HepG2 (cell line): ENCODE measurements around the gene SH2D3C. TPM values are rescaled to one million over a fixed set of nuclear protein-coding genes. Genes with fewer than 3 reads are reported as not detected.

ENCODE experiments used
- AGO2 ChIP-seq: fragments of 200-400 bp; formaldehyde crosslinking; optimal IDR thresholded peaks from 2 replicates; pipeline ENCODE3; 2017; ENCODE audit warnings: mild to moderate bottlenecking, low read depth, low read length, moderate library complexity
- EED ChIP-seq: sonication (generic); formaldehyde crosslinking; IDR thresholded peaks from 2 replicates; pipeline ENCODE4 v1.5.0; 2020; ENCODE audit warnings: mild to moderate bottlenecking, missing genetic modification reagents
- EZH2 ChIP-seq: conservative IDR thresholded peaks from 2 replicates; pipeline ENCODE4 v1.6.1; 2012; ENCODE audit warnings: mild to moderate bottlenecking, low read depth, low read length, moderate library complexity
- FOSL2 ChIP-seq: sonication (generic); formaldehyde crosslinking; IDR thresholded peaks from 2 replicates; pipeline ENCODE4 v1.4.0; 2020; ENCODE audit warnings: missing genetic modification reagents
- GTF3A ChIP-seq: sonication (generic); formaldehyde crosslinking; conservative IDR thresholded peaks from 2 replicates; pipeline ENCODE4 v1.4.0; 2020; ENCODE audit warnings: mild to moderate bottlenecking, missing genetic modification reagents
- HMG20A ChIP-seq: IDR thresholded peaks from 2 replicates; pipeline ENCODE4 v1.6.1; 2016; ENCODE audit warnings: borderline replicate concordance
- PAWR ChIP-seq: sonication (generic); formaldehyde crosslinking; IDR thresholded peaks from 2 replicates; pipeline ENCODE4 v1.4.0; 2020; ENCODE audit warnings: missing genetic modification reagents, mild to moderate bottlenecking, borderline replicate concordance
- PHF8 ChIP-seq: sonication (generic); formaldehyde crosslinking; IDR thresholded peaks from 2 replicates; pipeline ENCODE4 v1.5.0; 2020; ENCODE audit warnings: missing genetic modification reagents
- SP1 ChIP-seq, 2 experiments: fragments of 450-650 bp in 1 of 2; sonication (generic) in 1 of 2; formaldehyde crosslinking in 1 of 2; IDR thresholded peaks; 2 replicates each; pipeline versions ENCODE4 v1.4.0 to v1.6.1; 2016 to 2020; ENCODE audit warnings: missing genetic modification reagents in 1 of 2
- STAG1 ChIP-seq: sonication (generic); formaldehyde crosslinking; IDR thresholded peaks from 2 replicates; pipeline ENCODE4 v1.4.0; 2020; ENCODE audit warnings: missing genetic modification reagents
- XRCC5 ChIP-seq: fragments of 200-400 bp; formaldehyde crosslinking; optimal IDR thresholded peaks from 2 replicates; pipeline ENCODE3; 2017; ENCODE audit warnings: mild to moderate bottlenecking, low read length
- ZMAT3 ChIP-seq: sonication (generic); formaldehyde crosslinking; conservative IDR thresholded peaks from 2 replicates; pipeline ENCODE4 v1.7.0; 2021; ENCODE audit warnings: missing genetic modification reagents
- ZNF3 ChIP-seq: IDR thresholded peaks from 2 replicates; pipeline ENCODE4 v1.7.0; 2017; ENCODE audit warnings: inconsistent platforms
- ZNF558 ChIP-seq: sonication (generic); formaldehyde crosslinking; IDR thresholded peaks from 2 replicates; pipeline ENCODE4 v1.9.0; 2022; ENCODE audit warnings: mild to moderate bottlenecking, missing genetic modification reagents, borderline replicate concordance
- ZNF607 ChIP-seq: sonication (generic); formaldehyde crosslinking; IDR thresholded peaks from 2 replicates; pipeline ENCODE4 v1.5.1; 2020; ENCODE audit warnings: missing genetic modification reagents, mild to moderate bottlenecking, borderline replicate concordance
- ZNF616 ChIP-seq: sonication (generic); formaldehyde crosslinking; IDR thresholded peaks from 2 replicates; pipeline ENCODE4 v1.5.0; 2020; ENCODE audit warnings: low read depth, mild to moderate bottlenecking, missing genetic modification reagents
- ZNF660 ChIP-seq: sonication (generic); formaldehyde crosslinking; IDR thresholded peaks from 2 replicates; pipeline ENCODE4 v1.5.1; 2020; ENCODE audit warnings: mild to moderate bottlenecking, low read depth, missing genetic modification reagents, borderline replicate concordance
- ZNF687 ChIP-seq: sonication (generic); formaldehyde crosslinking; IDR thresholded peaks from 2 replicates; pipeline ENCODE4 v1.5.1; 2020; ENCODE audit warnings: mild to moderate bottlenecking, missing genetic modification reagents, moderate library complexity
- ZNF749 ChIP-seq: sonication (generic); formaldehyde crosslinking; IDR thresholded peaks from 2 replicates; pipeline ENCODE4 v1.8.0; 2022; ENCODE audit warnings: mild to moderate bottlenecking, missing genetic modification reagents, moderate library complexity, borderline replicate concordance
- ZNF772 ChIP-seq: sonication (generic); formaldehyde crosslinking; IDR thresholded peaks from 2 replicates; pipeline ENCODE4 v1.5.0; 2020; ENCODE audit warnings: mild to moderate bottlenecking, missing genetic modification reagents
- ZNF776 ChIP-seq: sonication (generic); formaldehyde crosslinking; IDR thresholded peaks from 2 replicates; pipeline ENCODE4 v1.4.0; 2020; ENCODE audit warnings: mild to moderate bottlenecking, missing genetic modification reagents
- ZNF891 ChIP-seq: sonication (generic); formaldehyde crosslinking; IDR thresholded peaks from 2 replicates; pipeline ENCODE4 v1.5.0; 2020; ENCODE audit warnings: mild to moderate bottlenecking, missing genetic modification reagents
- ZSCAN25 ChIP-seq: sonication (generic); formaldehyde crosslinking; IDR thresholded peaks from 2 replicates; pipeline ENCODE4 v1.8.0; 2022; ENCODE audit warnings: mild to moderate bottlenecking, missing genetic modification reagents
- polyA plus RNA-seq, 8 experiments: library from polyadenylated mRNA; depleted of rRNA in 3 of 8; stranded (reverse) in 7 of 8; unstranded in 1 of 8; fragments of >200 nt; fragmentation: Illumina TruSeq in 4 of 8; extraction: Trizol in 4 of 8; gene quantifications; 2 replicates each; pipeline versions ENCODE4 v1.2.1 to v1.2.3, GENCODE V29; 2011 to 2016; ENCODE audit warnings: low read depth in 4 of 8, missing spikeins in 1 of 8, mixed read lengths in 1 of 8; ENCODE audit not compliant: insufficient read depth in 1 of 8
- total RNA-seq, 5 experiments: library from RNA; depleted of rRNA; stranded (reverse); fragments of >200 nt; fragmentation: Illumina TruSeq; extraction: Trizol; gene quantifications; 2 replicates each; pipeline ENCODE4 v1.2.3, GENCODE V29; 2016; ENCODE audit warnings: low read depth in 1 of 5
- TF ChIP-seq, protein P1 (sequence below): sonication (generic); formaldehyde crosslinking; IDR thresholded peaks from 2 replicates; pipeline ENCODE4 v1.4.0; 2020; ENCODE audit warnings: missing genetic modification reagents

The SH2D3C gene
- total and polyA plus RNA-seq, 2 of the 13 experiments (the other 11 are each of a cell fraction or from before 2014, with no cell fraction given): not detected

- 0 out of 2 replicates have a peak, but pooled peaks have one; percentile 37 for TF ChIP-seq GTF3A
- TF ChIP-seq ZNF660: no peak
- TF ChIP-seq, protein P1, sequence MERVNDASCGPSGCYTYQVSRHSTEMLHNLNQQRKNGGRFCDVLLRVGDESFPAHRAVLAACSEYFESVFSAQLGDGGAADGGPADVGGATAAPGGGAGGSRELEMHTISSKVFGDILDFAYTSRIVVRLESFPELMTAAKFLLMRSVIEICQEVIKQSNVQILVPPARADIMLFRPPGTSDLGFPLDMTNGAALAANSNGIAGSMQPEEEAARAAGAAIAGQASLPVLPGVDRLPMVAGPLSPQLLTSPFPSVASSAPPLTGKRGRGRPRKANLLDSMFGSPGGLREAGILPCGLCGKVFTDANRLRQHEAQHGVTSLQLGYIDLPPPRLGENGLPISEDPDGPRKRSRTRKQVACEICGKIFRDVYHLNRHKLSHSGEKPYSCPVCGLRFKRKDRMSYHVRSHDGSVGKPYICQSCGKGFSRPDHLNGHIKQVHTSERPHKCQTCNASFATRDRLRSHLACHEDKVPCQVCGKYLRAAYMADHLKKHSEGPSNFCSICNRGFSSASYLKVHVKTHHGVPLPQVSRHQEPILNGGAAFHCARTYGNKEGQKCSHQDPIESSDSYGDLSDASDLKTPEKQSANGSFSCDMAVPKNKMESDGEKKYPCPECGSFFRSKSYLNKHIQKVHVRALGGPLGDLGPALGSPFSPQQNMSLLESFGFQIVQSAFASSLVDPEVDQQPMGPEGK (CRISPR knock-in tag): peak; percentile 43
- TF ChIP-seq SP1 (IDR thresholded peaks at IDR 0.05): no peak
- peak; percentile 94 for TF ChIP-seq SP1 (CRISPR knock-in tag; IDR thresholded peaks at IDR 0.05)
- TF ChIP-seq ZNF776: peak; percentile 76; the same call in 1 of the 2 replicates
- TF ChIP-seq FOSL2 (CRISPR knock-in tag): peak; percentile 43; the same call in 1 of the 2 replicates
- peak; percentile 61; the same call in 1 of the 2 replicates for TF ChIP-seq ZMAT3 (CRISPR knock-in tag)
- TF ChIP-seq ZNF687 (CRISPR knock-in tag): peak; percentile 80
- no peak for TF ChIP-seq PAWR
- no peak for TF ChIP-seq ZNF3 (CRISPR knock-in tag)
- 0 out of 2 replicates have a peak, but pooled peaks have one; percentile 47 for TF ChIP-seq ZNF616 (CRISPR knock-in tag)
- peak; percentile 49; the same call in 1 of the 2 replicates for TF ChIP-seq PHF8 (CRISPR knock-in tag)
- TF ChIP-seq ZNF607 (CRISPR knock-in tag): 0 out of 2 replicates have a peak, but pooled peaks have one; percentile 7
- 0 out of 2 replicates have a peak, but pooled peaks have one; percentile 54 for TF ChIP-seq ZNF558 (CRISPR knock-in tag)
- peak; percentile 12 for TF ChIP-seq XRCC5
- no peak for TF ChIP-seq ZNF891 (CRISPR knock-in tag)
- no peak for TF ChIP-seq EZH2
- no peak for TF ChIP-seq AGO2
- no peak; the same call in none of the 2 replicates for TF ChIP-seq ZNF772 (CRISPR knock-in tag)
- TF ChIP-seq STAG1: no peak; the same call in 1 of the 2 replicates
- TF ChIP-seq EED (CRISPR knock-in tag): 0 out of 2 replicates have a peak, but pooled peaks have one; percentile 44
- no peak; the same call in 1 of the 2 replicates for TF ChIP-seq ZNF749 (CRISPR knock-in tag)
- peak; percentile 49; the same call in 1 of the 2 replicates for TF ChIP-seq ZSCAN25 (CRISPR knock-in tag)
- no peak for TF ChIP-seq HMG20A (CRISPR knock-in tag)
Observed at GRCh38 chr9:127715470-127716337, 62.8 kb downstream of the SH2D3C start, which contains the start of the genes PTRH1 and TTC16 (continued).
